NCI-H1105 treated with DMSO at 0.1 percent for 48 hours (cell line): ENCODE measurements around the gene KRTAP5-8.
A peak's percentile ranks its signal among the peaks of the same experiment; 100 is the strongest.
"Not testable (repeated sequence)": the region's sequence is repeated elsewhere in the genome, so short reads cannot be mapped to it uniquely, and the experiment has no call there.

Experiments used
- DNase-seq: peaks from one replicate; lab custom pipeline; 2025; lab: John Stamatoyannopoulos, UW

The KRTAP5-8 gene

GRCh38 chr11:71574418-71574817, 36.6 kb downstream of the KRTAP5-8 start:
- peak; percentile 3 for DNase-seq

GRCh38 chr11:71575723-71576424, 38.0 kb downstream of the KRTAP5-8 start:
- DNase-seq: no peak

- DNase-seq: not testable (repeated sequence)
These were observed 39.1 kb downstream of the KRTAP5-8 start for GRCh38 chr11:71576688-71577465.

- DNase-seq: no peak
These were observed 39.7 kb downstream of the KRTAP5-8 start for GRCh38 chr11:71577469-71578004.

- DNase-seq: not testable (repeated sequence)
These were observed 41.7 kb downstream of the KRTAP5-8 start for GRCh38 chr11:71579513-71579912.

- DNase-seq: peak; percentile 80
These were observed 42.5 kb downstream of the KRTAP5-8 start for GRCh38 chr11:71580057-71581003.

- DNase-seq: no peak
These were observed 44.0 kb downstream of the KRTAP5-8 start for GRCh38 chr11:71581826-71582225.

- DNase-seq: no peak
These were observed 44.6 kb downstream of the KRTAP5-8 start, which contains the start of gene KRTAP5-11 for GRCh38 chr11:71582309-71582895. KRTAP5-11 (minus strand) TSS chr11:71582875; CDS start chr11:71582837, 38 bp downstream.

- DNase-seq: not testable (repeated sequence)
These were observed 45.1 kb downstream of the KRTAP5-8 start for GRCh38 chr11:71582969-71583368.

- not testable (repeated sequence) for DNase-seq
These were observed 47.8 kb downstream of the KRTAP5-8 start for GRCh38 chr11:71585673-71586072.

- DNase-seq: not testable (repeated sequence)
These were observed 50.5 kb downstream of the KRTAP5-8 start for GRCh38 chr11:71588314-71588713.
